Calu3 (cell line): ENCODE measurements around the gene SBK2. TPM values are rescaled to one million over a fixed set of nuclear protein-coding genes. Genes with fewer than 3 reads are reported as not detected.
"Not testable (repeated sequence)": the region's sequence is repeated elsewhere in the genome, so short reads cannot be mapped to it uniquely, and the experiment has no call there.

Experiments used
- Bru-seq: library from RNA; stranded (reverse); fragments of 400-500 nt; gene quantifications from one replicate; lab custom pipeline; 2021; lab: Mats Ljungman, UMichigan
- BruChase-seq, 2 experiments: library from RNA; stranded (reverse); fragments of 400-500 nt; gene quantifications; one replicate each; lab custom pipeline; 2021; lab: Mats Ljungman, UMichigan
- BruUV-seq: library from RNA; stranded (reverse); fragments of 400-500 nt; replicated peaks from 2 replicates; lab custom pipeline; 2021; lab: Mats Ljungman, UMichigan
- CTCF ChIA-PET: fragments of 300-600 bp; sonication (Branson Sonifier 250); formaldehyde crosslinking; loops from one replicate; lab custom pipeline; 2022; ENCODE audit warnings: antibody characterized with exemption; lab: Charles Lee
- DNase-seq: peaks from one replicate; pipeline ENCODE4 v3.0.0; 2022
- H3K27ac Mint-ChIP-seq: one replicate; pipeline ENCODE4 v1.8.0; 2022; ENCODE audit warnings: mixed read lengths; ENCODE audit not compliant: unreplicated experiment
- H3K27me3 Mint-ChIP-seq: one replicate; pipeline ENCODE4 v1.8.0; 2022; ENCODE audit warnings: mixed read lengths; ENCODE audit not compliant: unreplicated experiment
- H3K36me3 Mint-ChIP-seq: one replicate; pipeline ENCODE4 v1.8.0; 2022; ENCODE audit warnings: mild to moderate bottlenecking, moderate library complexity, mixed read lengths; ENCODE audit not compliant: insufficient read depth, unreplicated experiment
- H3K4me1 Mint-ChIP-seq: one replicate; pipeline ENCODE4 v1.8.0; 2022; ENCODE audit warnings: mild to moderate bottlenecking, low read depth, mixed read lengths; ENCODE audit not compliant: unreplicated experiment
- H3K4me3 Mint-ChIP-seq: one replicate; pipeline ENCODE4 v1.8.0; 2022; ENCODE audit warnings: mild to moderate bottlenecking, low read depth, moderate library complexity, mixed read lengths; ENCODE audit not compliant: unreplicated experiment
- H3K9me3 Mint-ChIP-seq: one replicate; pipeline ENCODE4 v1.8.0; 2022; ENCODE audit warnings: low read depth, mixed read lengths; ENCODE audit not compliant: unreplicated experiment
- intact Hi-C: fragments of 100-400 bp; cut with micrococcal nuclease; formaldehyde crosslinking; loops from one replicate; pipeline ENCODE4 v1.10.0; 2022; ENCODE audit not compliant: unreplicated experiment
- long read RNA-seq: library from polyadenylated mRNA; stranded (forward); transcript quantifications from one replicate; pipeline ENCODE4 v2.0.0, GENCODE V29; 2022
- total RNA-seq: library from RNA; stranded (reverse); gene quantifications from 2 replicates; pipeline ENCODE4 v1.2.3, GENCODE V29; 2022
- TF ChIP-seq, protein P1 (sequence below): fragments of 200-600 bp; IDR thresholded peaks from one replicate; pipeline ENCODE4 v1.8.0; 2022; ENCODE audit warnings: antibody characterized with exemption; ENCODE audit not compliant: unreplicated experiment

Gene SBK2, protein sequence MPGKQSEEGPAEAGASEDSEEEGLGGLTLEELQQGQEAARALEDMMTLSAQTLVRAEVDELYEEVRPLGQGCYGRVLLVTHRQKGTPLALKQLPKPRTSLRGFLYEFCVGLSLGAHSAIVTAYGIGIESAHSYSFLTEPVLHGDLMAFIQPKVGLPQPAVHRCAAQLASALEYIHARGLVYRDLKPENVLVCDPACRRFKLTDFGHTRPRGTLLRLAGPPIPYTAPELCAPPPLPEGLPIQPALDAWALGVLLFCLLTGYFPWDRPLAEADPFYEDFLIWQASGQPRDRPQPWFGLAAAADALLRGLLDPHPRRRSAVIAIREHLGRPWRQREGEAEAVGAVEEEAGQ
- total RNA-seq (not detected in 2 replicates), Bru-seq, nascent RNA (not detected), BruChase-seq, experiment 1, labeled RNA remaining after a 6-hour chase (not detected), BruChase-seq, experiment 2, labeled RNA remaining after a 2-hour chase (not detected)
- long read RNA-seq, result 0 reads

DNA sequence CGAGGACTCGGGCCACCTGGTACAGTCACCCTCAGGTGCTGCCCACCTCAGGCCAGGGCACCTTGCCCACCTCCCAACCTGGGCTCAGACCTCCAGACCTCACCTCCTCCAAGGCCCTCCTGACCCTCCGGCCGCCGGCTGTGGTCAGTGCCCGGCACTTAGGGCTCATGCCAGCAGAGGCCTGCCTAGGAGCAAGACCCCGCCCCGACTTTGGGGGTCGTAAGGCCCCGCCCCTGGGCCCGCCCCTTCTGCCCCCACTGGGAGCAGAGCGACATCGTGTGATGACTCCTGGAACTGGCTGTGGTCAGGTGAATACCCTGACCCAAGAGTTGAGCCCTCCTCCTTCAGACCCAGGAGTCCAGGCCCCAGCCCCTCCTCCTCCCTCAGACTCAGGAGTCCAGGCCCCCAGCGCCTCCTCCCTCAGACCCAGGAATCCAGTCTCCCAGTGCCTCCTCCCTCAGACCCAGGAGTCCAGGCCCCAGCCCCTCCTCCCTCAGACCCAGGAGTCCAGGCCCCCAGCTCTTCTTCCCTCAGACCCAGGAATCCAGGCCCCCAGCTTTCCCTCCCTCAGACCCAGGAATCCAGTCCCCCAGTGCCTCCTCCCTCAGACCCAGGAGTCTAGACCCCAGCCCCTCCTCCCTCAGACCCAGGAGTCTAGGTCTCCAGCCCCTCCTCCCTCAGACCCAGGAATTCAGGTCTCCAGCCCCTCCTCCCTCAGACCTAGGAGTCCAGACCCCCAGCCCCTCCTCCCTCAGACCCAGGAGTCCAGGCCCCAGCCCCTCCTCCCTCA lies at the start of gene SBK2:
SBK2 (minus strand) TSS at position 183 of the 790 bp plus-strand sequence. CDS start 839 bp downstream, outside the sequence.
- Mint-ChIP-seq H3K9me3 (no peaks in the 10 kb centered on the region), H3K4me1 (no peaks in the 10 kb centered on the region), H3K36me3 (no peaks in the 10 kb centered on the region), H3K4me3 (no peak within 1 kb of the TSS), H3K27ac (no peak within 1 kb of the TSS), H3K27me3 (peaks cover 11% of the 10 kb centered on the region)
- BruUV-seq, result no TSS peak
- TF ChIP-seq, protein P1, sequence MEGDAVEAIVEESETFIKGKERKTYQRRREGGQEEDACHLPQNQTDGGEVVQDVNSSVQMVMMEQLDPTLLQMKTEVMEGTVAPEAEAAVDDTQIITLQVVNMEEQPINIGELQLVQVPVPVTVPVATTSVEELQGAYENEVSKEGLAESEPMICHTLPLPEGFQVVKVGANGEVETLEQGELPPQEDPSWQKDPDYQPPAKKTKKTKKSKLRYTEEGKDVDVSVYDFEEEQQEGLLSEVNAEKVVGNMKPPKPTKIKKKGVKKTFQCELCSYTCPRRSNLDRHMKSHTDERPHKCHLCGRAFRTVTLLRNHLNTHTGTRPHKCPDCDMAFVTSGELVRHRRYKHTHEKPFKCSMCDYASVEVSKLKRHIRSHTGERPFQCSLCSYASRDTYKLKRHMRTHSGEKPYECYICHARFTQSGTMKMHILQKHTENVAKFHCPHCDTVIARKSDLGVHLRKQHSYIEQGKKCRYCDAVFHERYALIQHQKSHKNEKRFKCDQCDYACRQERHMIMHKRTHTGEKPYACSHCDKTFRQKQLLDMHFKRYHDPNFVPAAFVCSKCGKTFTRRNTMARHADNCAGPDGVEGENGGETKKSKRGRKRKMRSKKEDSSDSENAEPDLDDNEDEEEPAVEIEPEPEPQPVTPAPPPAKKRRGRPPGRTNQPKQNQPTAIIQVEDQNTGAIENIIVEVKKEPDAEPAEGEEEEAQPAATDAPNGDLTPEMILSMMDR, result no peak
- CTCF ChIA-PET, result interaction anchor here (0.7 kb wide), 1 partner anchor 11 kb away, joined by 3 read pairs; no protein-coding TSS in a partner anchor
- no peak for DNase-seq
- intact Hi-C loops, result no loop called here

DNA sequence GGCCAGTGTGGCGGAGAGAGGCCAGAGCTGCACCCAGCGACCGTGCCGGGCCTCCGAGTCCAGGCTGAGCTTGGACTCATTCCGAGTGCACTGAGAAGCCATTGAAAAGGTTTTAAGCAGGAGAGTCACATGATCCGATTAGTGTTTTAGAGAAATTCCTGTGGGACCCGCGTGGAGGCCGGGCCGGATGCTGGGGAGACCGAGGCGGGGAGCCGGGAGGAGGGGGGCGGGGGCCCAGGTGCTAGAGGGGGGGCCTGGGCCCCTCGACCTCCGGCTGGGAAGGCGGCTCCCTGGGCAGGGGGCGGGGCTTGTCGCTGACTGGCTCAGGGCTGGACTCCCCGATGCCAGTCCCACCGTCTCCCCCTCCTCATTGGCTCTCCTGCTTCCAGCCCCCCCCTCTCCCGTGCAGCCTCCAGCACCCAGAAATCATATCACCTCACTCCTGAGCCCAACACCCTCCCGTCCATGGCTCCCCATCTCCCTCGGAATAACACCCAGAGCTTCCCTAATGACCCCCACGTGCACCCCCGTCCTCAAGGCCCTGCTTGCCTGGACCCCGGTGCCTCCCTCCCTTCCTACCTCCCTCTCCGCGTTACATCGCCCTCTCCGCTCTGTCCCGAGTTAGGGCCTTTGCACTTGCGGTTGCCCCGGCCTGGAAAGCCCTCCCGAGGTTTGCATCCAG lies 48.9 kb upstream of the SBK2 start:
- TF ChIP-seq, protein P1, result no peak
- H3K27ac Mint-ChIP-seq, result peak overlapping the region; percentile 13
- CTCF ChIA-PET, result interaction anchor here (0.6 to 0.8 kb wide), 2 partner anchors 17 to 82 kb away, joined by 3 to 5 read pairs; no protein-coding TSS in a partner anchor
- peak; percentile 73 for DNase-seq
- peaks cover 13% of the 10 kb centered on the region for H3K36me3 Mint-ChIP-seq
- H3K4me3 Mint-ChIP-seq, result peak overlapping the region; percentile 62
- peaks cover 29% of the 10 kb centered on the region for H3K4me1 Mint-ChIP-seq
- H3K27me3 Mint-ChIP-seq, result peaks cover 39% of the 10 kb centered on the region
- intact Hi-C loops, result no loop called here
- no peaks in the 10 kb centered on the region for H3K9me3 Mint-ChIP-seq
- BruUV-seq, result no TSS peak

DNA sequence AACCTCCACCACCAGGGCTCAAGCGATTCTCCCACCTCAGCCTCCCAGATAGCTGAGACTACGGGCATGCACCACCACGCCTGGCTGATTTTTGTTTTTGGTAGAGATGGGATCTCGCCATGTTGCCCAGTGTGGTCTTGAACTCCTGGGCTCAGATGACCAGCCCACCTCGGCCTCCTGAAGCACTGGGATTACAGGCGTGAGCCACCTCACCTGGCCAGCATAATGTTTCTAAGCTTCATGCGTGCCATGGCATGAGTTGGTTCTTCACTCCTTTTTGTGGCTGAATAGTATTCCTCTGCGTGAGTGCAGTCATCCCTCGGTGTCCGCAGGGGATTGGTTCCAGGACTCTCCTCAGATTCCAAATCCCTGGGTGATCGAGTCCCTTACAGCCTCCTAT lies 47.9 kb upstream of the SBK2 start:
- Mint-ChIP-seq H3K4me1 (peaks cover 32% of the 10 kb centered on the region), H3K27ac (peak overlapping the region; percentile 13), H3K9me3 (no peaks in the 10 kb centered on the region), H3K4me3 (peak overlapping the region; percentile 62), H3K36me3 (peaks cover 22% of the 10 kb centered on the region), H3K27me3 (peaks cover 30% of the 10 kb centered on the region)
- intact Hi-C loops, result loop anchor here (5.0 kb wide), 1 partner anchor 38 kb away; the partner anchor contains the start of gene SBK3
- DNase-seq, result no peak
- TF ChIP-seq, protein P1, result no peak
- CTCF ChIA-PET, result interaction anchor here (0.6 kb wide), 1 partner anchor 16 kb away, joined by 5 read pairs; no protein-coding TSS in a partner anchor
- BruUV-seq, result no TSS peak

DNA sequence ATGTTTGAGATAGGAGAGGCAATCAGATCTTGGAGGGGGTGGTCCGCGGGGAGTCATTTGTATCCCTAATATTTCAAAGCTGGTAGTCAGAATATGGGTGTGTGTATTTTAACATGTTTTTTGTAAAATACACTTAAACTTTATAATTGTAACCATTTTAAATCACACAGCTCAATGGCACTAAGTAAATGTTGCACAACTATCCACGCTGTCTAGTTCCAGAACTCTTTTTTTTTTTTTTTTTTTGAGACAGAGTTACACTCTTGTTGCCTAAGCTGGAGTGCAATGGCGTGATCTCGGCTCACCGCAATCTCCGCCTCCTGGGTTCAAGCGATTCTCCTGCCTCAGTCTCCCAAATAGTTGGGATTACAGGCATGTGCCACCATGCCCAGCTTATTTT lies 47.0 kb upstream of the SBK2 start:
- intact Hi-C loops, result loop anchor here (5.0 kb wide), 1 partner anchor 37 kb away; the partner anchor contains the start of gene SBK3
- Mint-ChIP-seq H3K27me3 (peaks cover 21% of the 10 kb centered on the region), H3K4me1 (peaks cover 39% of the 10 kb centered on the region), H3K36me3 (peaks cover 26% of the 10 kb centered on the region)
- H3K27ac Mint-ChIP-seq, H3K4me3 Mint-ChIP-seq, DNase-seq, BruUV-seq, H3K9me3 Mint-ChIP-seq: not testable (repeated sequence)
- CTCF ChIA-PET, result interaction anchor here (0.5 to 0.9 kb wide), 2 partner anchors 58 to 416 kb away, joined by 3 to 4 read pairs; no protein-coding TSS in a partner anchor

DNA sequence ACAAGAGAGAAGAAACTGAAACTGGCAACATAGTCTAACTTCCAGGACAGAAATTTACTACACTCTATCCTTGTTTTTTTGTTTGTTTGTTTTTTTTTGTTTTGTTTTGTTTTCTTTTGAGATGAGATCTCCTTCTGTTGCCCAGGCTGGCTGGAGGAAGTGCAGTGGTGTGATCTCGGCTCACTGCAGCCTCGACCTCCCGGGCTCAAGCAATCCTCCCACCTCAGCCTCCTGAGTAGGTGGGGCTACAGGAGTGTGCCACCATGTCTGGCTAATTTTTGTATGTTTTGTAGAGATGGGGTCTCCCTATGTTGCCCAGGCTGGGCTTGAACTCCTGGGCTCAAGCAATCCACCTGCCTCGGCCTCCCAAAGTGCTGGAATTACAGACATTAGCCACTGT lies 45.4 kb upstream of the SBK2 start:
- H3K9me3 Mint-ChIP-seq, H3K27ac Mint-ChIP-seq, BruUV-seq, DNase-seq: not testable (repeated sequence)
- peaks cover 39% of the 10 kb centered on the region for H3K4me1 Mint-ChIP-seq
- intact Hi-C loops, result loop anchor here (5.0 kb wide), 1 partner anchor 35 kb away; the partner anchor contains the start of gene SBK3
- H3K4me3 Mint-ChIP-seq, result peak overlapping the region; percentile 80
- peaks cover 21% of the 10 kb centered on the region for H3K27me3 Mint-ChIP-seq
- peaks cover 29% of the 10 kb centered on the region for H3K36me3 Mint-ChIP-seq
- CTCF ChIA-PET, result interaction anchor here (1.0 kb wide), 1 partner anchor 49 kb away, joined by 3 read pairs; no protein-coding TSS in a partner anchor
